Endothelial cell (in vitro differentiated cells): ENCODE data around the gene TARP.
A peak's percentile ranks its signal among the peaks of the same experiment; 100 is the strongest.

Experiments
- DNase-seq: peaks from one replicate; pipeline ENCODE4 v3.0.0; 2021; ENCODE audit warnings: low spot score
- H3K27ac Mint-ChIP-seq: one replicate; pipeline ENCODE4 v1.8.0; 2021; ENCODE audit warnings: mixed read lengths, inconsistent platforms; ENCODE audit not compliant: unreplicated experiment
- H3K27me3 Mint-ChIP-seq: one replicate; pipeline ENCODE4 v1.8.0; 2021; ENCODE audit warnings: mild to moderate bottlenecking, moderate library complexity, mixed read lengths, inconsistent platforms; ENCODE audit not compliant: unreplicated experiment
- H3K36me3 Mint-ChIP-seq: one replicate; pipeline ENCODE4 v1.8.0; 2021; ENCODE audit warnings: mild to moderate bottlenecking, low read depth, mixed read lengths, inconsistent platforms; ENCODE audit not compliant: unreplicated experiment
- H3K4me1 Mint-ChIP-seq: one replicate; pipeline ENCODE4 v1.8.0; 2021; ENCODE audit warnings: mild to moderate bottlenecking, mixed read lengths, inconsistent platforms; ENCODE audit not compliant: unreplicated experiment
- H3K4me3 Mint-ChIP-seq: one replicate; pipeline ENCODE4 v1.8.0; 2021; ENCODE audit warnings: mild to moderate bottlenecking, mixed read lengths, inconsistent platforms; ENCODE audit not compliant: unreplicated experiment
- H3K9me3 Mint-ChIP-seq: one replicate; pipeline ENCODE4 v1.8.0; 2021; ENCODE audit warnings: mixed read lengths, inconsistent platforms; ENCODE audit not compliant: unreplicated experiment
- TF ChIP-seq, protein P1 (sequence below): fragments of 200-600 bp; sonication (generic); IDR thresholded peaks from one replicate; pipeline ENCODE4 v1.5.0; 2021; ENCODE audit warnings: antibody characterized with exemption; ENCODE audit not compliant: unreplicated experiment

The TARP gene

DNA sequence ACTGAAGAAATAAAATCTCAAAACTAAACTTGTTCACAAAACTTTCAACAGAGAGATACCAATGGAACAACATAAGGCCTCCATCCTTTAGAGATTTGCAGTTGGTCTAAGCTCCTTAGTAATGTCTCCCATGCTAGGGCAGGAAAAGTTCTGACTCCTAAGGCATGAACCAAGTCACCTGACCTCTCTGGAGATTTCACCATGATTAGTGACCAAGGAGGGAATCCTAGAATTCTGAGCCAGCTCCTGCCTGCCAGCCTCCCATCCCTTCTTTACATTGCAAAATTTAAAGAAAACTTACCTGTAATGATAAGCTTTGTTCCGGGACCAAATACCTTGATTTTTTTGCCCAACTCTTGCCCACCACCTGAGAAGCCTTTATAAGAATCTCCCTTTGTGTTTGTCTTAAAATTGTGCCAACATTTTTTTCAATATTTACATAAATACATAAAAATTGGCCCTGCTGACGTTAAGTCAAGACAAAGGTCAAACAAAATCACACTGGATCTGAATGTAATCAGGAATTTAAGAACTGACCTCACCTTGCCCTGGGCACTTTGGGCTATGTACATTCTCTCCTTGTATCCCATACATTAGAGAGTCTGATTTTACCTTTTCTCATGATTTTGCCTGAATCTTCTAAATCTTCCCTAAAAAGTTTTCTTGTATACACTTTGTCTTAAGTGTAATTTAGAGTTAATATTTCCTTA, at the start of gene TARP:
TARP (minus strand) TSS at position 351 of the 710 bp plus-strand sequence.
- H3K9me3 Mint-ChIP-seq: no peaks in the 10 kb centered on the region
- H3K27me3 Mint-ChIP-seq: no peaks in the 10 kb centered on the region
- no peak for DNase-seq
- H3K4me1 Mint-ChIP-seq: peaks cover 27% of the 10 kb centered on the region
- peak within 1 kb of the TSS; percentile 18 for H3K4me3 Mint-ChIP-seq
- TF ChIP-seq, protein P1, sequence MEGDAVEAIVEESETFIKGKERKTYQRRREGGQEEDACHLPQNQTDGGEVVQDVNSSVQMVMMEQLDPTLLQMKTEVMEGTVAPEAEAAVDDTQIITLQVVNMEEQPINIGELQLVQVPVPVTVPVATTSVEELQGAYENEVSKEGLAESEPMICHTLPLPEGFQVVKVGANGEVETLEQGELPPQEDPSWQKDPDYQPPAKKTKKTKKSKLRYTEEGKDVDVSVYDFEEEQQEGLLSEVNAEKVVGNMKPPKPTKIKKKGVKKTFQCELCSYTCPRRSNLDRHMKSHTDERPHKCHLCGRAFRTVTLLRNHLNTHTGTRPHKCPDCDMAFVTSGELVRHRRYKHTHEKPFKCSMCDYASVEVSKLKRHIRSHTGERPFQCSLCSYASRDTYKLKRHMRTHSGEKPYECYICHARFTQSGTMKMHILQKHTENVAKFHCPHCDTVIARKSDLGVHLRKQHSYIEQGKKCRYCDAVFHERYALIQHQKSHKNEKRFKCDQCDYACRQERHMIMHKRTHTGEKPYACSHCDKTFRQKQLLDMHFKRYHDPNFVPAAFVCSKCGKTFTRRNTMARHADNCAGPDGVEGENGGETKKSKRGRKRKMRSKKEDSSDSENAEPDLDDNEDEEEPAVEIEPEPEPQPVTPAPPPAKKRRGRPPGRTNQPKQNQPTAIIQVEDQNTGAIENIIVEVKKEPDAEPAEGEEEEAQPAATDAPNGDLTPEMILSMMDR: no peak
- peak within 1 kb of the TSS; percentile 55 for H3K27ac Mint-ChIP-seq
- no peaks in the 10 kb centered on the region for H3K36me3 Mint-ChIP-seq

DNA sequence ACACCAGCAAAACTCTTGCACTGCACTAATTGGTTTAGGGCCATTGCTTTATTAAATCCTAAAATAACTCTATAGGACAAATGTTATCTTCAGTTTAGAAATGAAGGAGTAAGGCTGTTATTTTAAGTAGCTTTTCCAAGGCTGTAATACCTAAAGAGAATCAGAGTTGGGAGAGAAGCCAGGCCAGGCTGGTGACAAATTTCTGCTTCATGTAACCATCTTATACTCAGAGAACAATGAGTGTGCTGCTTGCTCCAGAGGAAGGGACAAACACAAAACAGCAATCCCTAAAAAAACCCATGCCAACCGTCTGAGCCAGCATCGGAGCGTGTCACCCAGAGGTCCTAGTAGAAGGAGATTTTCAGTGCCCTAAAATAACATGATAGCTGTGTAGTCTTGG, 49.7 kb upstream of the TARP start:
- no peak overlapping the region for H3K27ac Mint-ChIP-seq
- no peak for DNase-seq
- TF ChIP-seq, protein P1: no peak
- H3K9me3 Mint-ChIP-seq: no peaks in the 10 kb centered on the region
- peaks cover 12% of the 10 kb centered on the region for H3K4me1 Mint-ChIP-seq
- peaks cover 5% of the 10 kb centered on the region for H3K27me3 Mint-ChIP-seq
- H3K4me3 Mint-ChIP-seq: no peak overlapping the region
- no peaks in the 10 kb centered on the region for H3K36me3 Mint-ChIP-seq

DNA sequence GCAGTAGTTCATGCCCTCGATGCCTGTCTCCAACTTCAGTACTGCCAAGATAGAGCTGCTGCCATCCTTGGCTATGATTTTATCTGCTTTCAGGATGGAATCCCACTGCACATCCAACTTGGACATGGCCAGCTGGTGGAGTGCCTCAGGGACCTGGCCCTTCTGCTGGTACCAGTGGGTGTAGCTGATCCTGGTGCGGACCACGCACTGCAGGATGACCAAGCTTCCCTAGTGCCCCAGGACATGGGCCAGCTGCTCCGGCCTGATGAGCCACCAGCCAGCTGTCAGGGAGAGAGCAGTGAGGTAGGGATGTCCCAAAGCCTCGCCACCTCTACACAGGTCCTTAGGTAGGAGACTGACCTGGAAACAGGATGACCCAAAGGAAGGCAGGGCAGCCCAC, 49.0 kb upstream of the TARP start:
- H3K9me3 Mint-ChIP-seq: no peaks in the 10 kb centered on the region
- H3K4me1 Mint-ChIP-seq: peaks cover 13% of the 10 kb centered on the region
- H3K27ac Mint-ChIP-seq: no peak overlapping the region
- H3K4me3 Mint-ChIP-seq: no peak overlapping the region
- H3K36me3 Mint-ChIP-seq: no peaks in the 10 kb centered on the region
- TF ChIP-seq, protein P1: no peak
- H3K27me3 Mint-ChIP-seq: peaks cover 5% of the 10 kb centered on the region
- DNase-seq: no peak

DNA sequence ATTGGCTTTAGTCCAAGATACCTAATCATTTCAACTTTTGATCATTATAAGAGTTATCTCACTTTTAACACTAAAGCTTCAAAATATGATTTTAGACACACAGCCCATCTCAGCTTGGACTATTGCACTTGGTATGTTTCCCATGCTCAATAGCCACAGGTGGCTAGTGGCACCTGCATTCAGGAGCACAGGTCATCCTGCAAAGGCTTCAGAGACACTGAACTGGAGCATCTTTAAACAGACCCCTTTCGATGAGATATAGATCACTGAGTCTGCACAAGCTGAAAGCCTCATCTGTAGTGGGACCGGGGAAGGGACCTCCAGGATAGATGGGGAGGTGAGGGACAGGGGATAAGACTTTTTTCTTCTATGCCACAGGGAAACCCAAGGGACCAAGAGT, 48.5 kb upstream of the TARP start:
- Mint-ChIP-seq H3K27ac (no peak overlapping the region), H3K27me3 (peaks cover 5% of the 10 kb centered on the region), H3K9me3 (no peaks in the 10 kb centered on the region), H3K4me3 (no peak overlapping the region), H3K4me1 (peaks cover 13% of the 10 kb centered on the region), H3K36me3 (no peaks in the 10 kb centered on the region)
- no peak for DNase-seq
- TF ChIP-seq, protein P1: no peak

DNA sequence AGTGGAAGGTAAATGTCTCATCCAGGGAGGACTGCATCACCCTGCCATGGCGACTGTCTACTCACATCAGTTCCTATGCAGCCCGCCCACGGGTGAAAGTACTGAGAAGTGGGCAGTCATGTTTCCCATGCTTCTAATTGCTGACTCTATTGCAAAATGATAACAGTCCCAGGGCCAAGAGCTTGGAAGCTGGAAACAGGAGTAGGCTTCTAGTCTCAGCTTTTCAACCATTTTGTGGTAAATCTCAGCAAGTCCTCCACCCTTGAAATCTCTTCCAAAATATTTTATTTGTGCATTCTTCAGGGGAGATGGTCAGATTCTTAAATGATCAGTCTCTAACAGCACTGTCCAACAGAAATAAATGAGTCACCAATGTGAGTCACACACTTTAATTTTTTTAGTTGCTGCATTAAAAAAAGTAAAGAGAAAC, 48.1 kb upstream of the TARP start:
- Mint-ChIP-seq H3K36me3 (no peaks in the 10 kb centered on the region), H3K27ac (peak overlapping the region; percentile 13), H3K4me3 (no peak overlapping the region), H3K27me3 (peaks cover 5% of the 10 kb centered on the region), H3K4me1 (peaks cover 13% of the 10 kb centered on the region), H3K9me3 (no peaks in the 10 kb centered on the region)
- no peak for DNase-seq
- TF ChIP-seq, protein P1: no peak
